Breast epithelium (tissue), 4 donors: ENCODE data around the gene AMOTL1. TPM values are rescaled to one million over a fixed set of nuclear protein-coding genes. Genes with fewer than 3 reads are reported as not detected.

ENCODE experiments used
- DNase-seq, 2 donors: peaks; one replicate each; pipeline ENCODE4 v3.0.0-alpha.2; 2019; ENCODE audit warnings: low spot score in 2 of 2
- H3K27ac ChIP-seq, 2 donors: fragments of 200-600 bp; sonication (generic) in 1 of 2; one replicate each; pipeline ENCODE4 v1.5.1; 2016 to 2019; ENCODE audit warnings: mild to moderate bottlenecking in 1 of 2
- H3K27me3 ChIP-seq, 2 donors: fragments of 200-600 bp; sonication (generic) in 1 of 2; one replicate each; pipeline versions ENCODE4 v1.5.1 to v1.6.0; 2017 to 2019; ENCODE audit warnings: control low read depth in 1 of 2, mild to moderate bottlenecking in 1 of 2
- H3K36me3 ChIP-seq: fragments of 200-600 bp; one replicate; pipeline ENCODE4 v1.5.1; 2019
- H3K4me1 ChIP-seq, 2 donors: fragments of 200-600 bp; sonication (generic); one replicate each; pipeline ENCODE4 v1.5.1; 2016 to 2019; ENCODE audit warnings: control low read depth in 1 of 2
- H3K4me3 ChIP-seq, 3 donors: fragments of 200-600 bp; sonication (generic); 1 replicate in 2 of 3; 2 replicates in 1 of 3; pipeline ENCODE4 v1.5.1; 2016 to 2019; ENCODE audit warnings: mild to moderate bottlenecking in 3 of 3, moderate library complexity in 2 of 3
- H3K9me3 ChIP-seq, 2 donors: fragments of 200-600 bp; sonication (generic) in 1 of 2; one replicate each; pipeline ENCODE4 v1.5.1; 2016 to 2019; ENCODE audit warnings: control low read depth in 1 of 2
- POLR2A ChIP-seq: fragments of 450-650 bp; IDR thresholded peaks from one replicate; pipeline ENCODE4 v1.6.1; 2016; ENCODE audit warnings: antibody characterized with exemption, mild to moderate bottlenecking, moderate library complexity
- POLR2AphosphoS5 ChIP-seq, 3 donors: sonication (generic); formaldehyde crosslinking; IDR thresholded peaks; one replicate each; pipeline ENCODE4 v1.6.1; 2017; ENCODE audit warnings: antibody characterized with exemption in 3 of 3
- intact Hi-C: fragments of 100-400 bp; cut with DNase I; formaldehyde crosslinking; loops from one replicate; pipeline ENCODE4 v1.15.1; 2023; ENCODE audit warnings: low total_unique reads
- total RNA-seq, 3 donors: library from RNA; depleted of rRNA; stranded (reverse); fragments of >200 nt; gene quantifications; one replicate each; pipeline ENCODE4 v1.1.0, GENCODE V29; 2016
- TF ChIP-seq, protein P1 (sequence below), 3 donors: fragments of 450-650 bp; IDR thresholded peaks; one replicate each; pipeline ENCODE4 v1.5.1; 2016 to 2017; ENCODE audit warnings: antibody characterized with exemption in 3 of 3, mild to moderate bottlenecking in 3 of 3, moderate library complexity in 3 of 3

Gene AMOTL1
- total RNA-seq, 3 donors from 2014 or later, result 35.5 to 41.4 (median 39.0) TPM

DNA sequence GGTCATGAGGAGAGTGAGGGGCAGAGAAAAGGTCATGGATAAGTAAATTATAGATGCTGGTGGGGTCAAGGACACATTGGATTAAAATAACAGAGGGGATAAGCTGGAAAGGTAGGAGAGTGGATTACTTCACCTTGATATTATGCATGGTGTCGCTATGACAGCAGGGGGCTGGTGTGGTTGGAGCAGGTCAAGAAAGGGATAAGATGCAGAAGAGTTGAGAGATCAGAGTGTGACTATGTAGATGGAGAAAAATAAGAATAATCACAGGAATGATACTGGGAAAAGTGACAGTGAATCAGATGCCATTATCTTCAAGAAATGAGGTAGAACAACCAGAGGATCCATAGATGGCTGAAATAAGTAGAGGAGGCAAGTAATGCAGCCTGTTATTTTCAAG is 29.4 kb upstream of the AMOTL1 start:
- Histone ChIP-seq H3K4me1 (no peaks in the 10 kb centered on the region), H3K36me3 (no peaks in the 10 kb centered on the region), H3K27ac (no peak overlapping the region), H3K27me3 (no peaks in the 10 kb centered on the region), H3K4me3 (no peak overlapping the region), H3K9me3 (no peaks in the 10 kb centered on the region)
- intact Hi-C loops, result no loop called here
- no peak for TF ChIP-seq POLR2AphosphoS5 (IDR thresholded peaks at IDR 0.05)
- TF ChIP-seq POLR2A, result no peak
- TF ChIP-seq, protein P1, sequence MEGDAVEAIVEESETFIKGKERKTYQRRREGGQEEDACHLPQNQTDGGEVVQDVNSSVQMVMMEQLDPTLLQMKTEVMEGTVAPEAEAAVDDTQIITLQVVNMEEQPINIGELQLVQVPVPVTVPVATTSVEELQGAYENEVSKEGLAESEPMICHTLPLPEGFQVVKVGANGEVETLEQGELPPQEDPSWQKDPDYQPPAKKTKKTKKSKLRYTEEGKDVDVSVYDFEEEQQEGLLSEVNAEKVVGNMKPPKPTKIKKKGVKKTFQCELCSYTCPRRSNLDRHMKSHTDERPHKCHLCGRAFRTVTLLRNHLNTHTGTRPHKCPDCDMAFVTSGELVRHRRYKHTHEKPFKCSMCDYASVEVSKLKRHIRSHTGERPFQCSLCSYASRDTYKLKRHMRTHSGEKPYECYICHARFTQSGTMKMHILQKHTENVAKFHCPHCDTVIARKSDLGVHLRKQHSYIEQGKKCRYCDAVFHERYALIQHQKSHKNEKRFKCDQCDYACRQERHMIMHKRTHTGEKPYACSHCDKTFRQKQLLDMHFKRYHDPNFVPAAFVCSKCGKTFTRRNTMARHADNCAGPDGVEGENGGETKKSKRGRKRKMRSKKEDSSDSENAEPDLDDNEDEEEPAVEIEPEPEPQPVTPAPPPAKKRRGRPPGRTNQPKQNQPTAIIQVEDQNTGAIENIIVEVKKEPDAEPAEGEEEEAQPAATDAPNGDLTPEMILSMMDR (IDR thresholded peaks at IDR 0.05), result no peak
- DNase-seq, result no peak

DNA sequence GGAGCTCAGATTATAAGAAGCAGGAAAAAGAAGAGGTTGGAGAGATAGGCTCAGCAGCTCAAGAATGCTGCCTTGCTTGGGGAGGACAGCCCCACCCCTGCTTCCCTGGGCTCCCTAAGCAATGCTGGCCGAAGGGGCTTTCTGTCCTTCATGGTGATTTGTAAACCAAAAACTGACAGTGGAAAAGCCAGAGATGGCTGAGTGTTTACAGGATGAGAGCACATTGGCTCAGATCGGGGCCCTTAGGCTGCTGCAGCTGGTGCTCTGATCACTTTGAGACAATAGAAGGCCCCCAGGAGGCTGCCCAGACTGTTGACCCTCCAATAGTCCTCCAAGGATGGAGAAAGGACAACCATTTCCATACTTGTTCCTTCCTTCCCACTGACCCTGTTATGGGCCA is 28.8 kb upstream of the AMOTL1 start:
- Histone ChIP-seq H3K9me3 (no peaks in the 10 kb centered on the region), H3K27ac (peak overlapping the region in 1 of 2 donors; percentile 38), H3K36me3 (no peaks in the 10 kb centered on the region), H3K4me1 (no peaks in the 10 kb centered on the region), H3K27me3 (no peaks in the 10 kb centered on the region), H3K4me3 (no peak overlapping the region)
- TF ChIP-seq, protein P1 (IDR thresholded peaks at IDR 0.05), result no peak
- TF ChIP-seq POLR2A, result no peak
- TF ChIP-seq POLR2AphosphoS5 (IDR thresholded peaks at IDR 0.05), result no peak
- intact Hi-C loops, result no loop called here
- DNase-seq, result no peak

DNA sequence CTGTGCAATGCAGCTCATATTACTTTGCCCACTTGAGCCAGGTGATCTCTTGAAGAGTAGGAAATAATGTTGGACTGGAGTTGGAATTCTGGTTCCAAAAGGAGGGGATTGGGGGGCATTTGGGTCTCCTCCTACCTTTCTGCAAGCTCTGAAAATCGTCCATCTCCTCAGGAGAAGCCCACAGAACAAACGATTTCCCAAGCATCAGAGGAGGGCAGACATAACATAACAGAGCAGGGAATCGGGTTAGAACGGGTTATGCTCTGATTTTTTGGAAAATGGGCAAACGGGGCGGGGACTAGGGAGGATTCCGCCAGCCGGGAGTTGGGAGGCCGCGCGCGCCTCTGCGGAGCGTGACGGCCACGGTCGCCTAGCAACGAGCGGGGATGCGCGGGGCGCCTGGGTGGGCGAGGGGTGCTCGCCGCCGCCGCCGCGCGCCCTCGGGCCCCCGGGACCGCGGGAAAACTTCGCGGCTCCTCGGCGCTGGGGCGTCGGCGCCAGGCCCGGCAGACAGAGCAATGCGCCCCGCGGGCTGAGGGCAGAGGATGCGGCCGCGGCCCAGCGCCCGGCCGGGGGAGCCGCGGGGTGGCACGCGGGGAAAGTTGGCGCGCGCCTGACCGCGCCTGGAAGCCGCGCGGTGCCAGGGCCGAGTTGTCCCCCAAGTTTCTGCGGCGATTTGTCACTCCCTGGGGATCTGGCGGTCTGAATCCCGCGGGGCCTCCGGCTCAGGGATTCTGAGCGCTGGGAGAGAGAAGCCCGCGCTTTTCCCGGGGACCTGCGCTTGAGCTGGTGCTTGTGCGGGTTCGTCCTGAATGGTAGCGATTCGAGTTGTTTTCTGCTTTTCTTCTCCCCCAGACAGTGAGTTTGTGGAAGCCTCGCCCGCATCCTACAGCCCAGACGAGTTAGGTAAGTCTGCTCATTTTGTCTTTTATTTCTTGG is 27.8 kb upstream of the AMOTL1 start:
- Histone ChIP-seq H3K27me3 (no peaks in the 10 kb centered on the region), H3K4me1 (no peaks in the 10 kb centered on the region), H3K27ac (peak overlapping the region; percentile 38 to 67), H3K4me3 (peak overlapping the region; percentile 52 to 77 (median 56)), H3K9me3 (no peaks in the 10 kb centered on the region), H3K36me3 (no peaks in the 10 kb centered on the region)
- peak in 1 of 2 donors; percentile 34 for DNase-seq
- TF ChIP-seq, protein P1 (IDR thresholded peaks at IDR 0.05), result no peak
- TF ChIP-seq POLR2AphosphoS5 (IDR thresholded peaks at IDR 0.05) (no peak), POLR2A (no peak)
- intact Hi-C loops, result no loop called here

DNA sequence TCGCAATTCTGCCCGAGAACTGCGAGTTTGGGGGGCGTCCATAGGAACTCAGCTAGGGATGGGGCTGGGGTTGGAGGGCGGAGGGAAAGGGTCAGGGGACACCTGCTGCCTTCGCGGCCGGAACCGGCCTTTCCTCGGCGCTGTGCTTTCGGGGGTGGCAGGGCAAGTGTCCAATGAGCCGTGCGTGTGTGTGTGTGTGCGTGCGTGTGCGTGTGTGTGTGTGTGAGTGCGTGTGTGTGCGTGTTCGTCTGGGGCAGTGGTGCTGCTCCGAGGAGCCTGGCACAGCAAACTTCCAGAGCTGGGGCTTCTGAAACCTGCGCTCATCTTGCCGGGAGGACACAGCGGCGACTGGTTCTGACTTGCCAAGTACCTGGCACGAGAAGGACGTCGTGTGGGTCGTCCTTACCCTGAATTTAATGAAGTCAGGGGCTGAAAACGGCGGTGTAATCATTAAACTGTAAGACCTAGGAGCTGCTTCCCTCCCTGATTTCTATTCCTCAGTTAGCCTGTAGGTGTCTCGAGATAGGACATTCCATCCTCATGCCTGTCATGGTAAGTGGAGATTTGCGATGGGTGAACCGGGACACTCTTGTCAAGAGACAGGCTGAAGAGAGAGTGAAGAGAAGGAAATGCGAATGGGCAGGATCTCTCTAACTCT is 27.0 kb upstream of the AMOTL1 start:
- peak; percentile 29 to 53 for DNase-seq
- intact Hi-C loops, result no loop called here
- peak overlapping the region; percentile 52 to 77 (median 56) for H3K4me3 ChIP-seq
- H3K4me1 ChIP-seq, result no peaks in the 10 kb centered on the region
- H3K36me3 ChIP-seq, result no peaks in the 10 kb centered on the region
- TF ChIP-seq, protein P1 (IDR thresholded peaks at IDR 0.05), result peak; percentile 19 to 55 (median 39)
- TF ChIP-seq POLR2A, result no peak
- H3K9me3 ChIP-seq, result no peaks in the 10 kb centered on the region
- peak overlapping the region; percentile 38 to 67 for H3K27ac ChIP-seq
- H3K27me3 ChIP-seq, result no peaks in the 10 kb centered on the region

DNA sequence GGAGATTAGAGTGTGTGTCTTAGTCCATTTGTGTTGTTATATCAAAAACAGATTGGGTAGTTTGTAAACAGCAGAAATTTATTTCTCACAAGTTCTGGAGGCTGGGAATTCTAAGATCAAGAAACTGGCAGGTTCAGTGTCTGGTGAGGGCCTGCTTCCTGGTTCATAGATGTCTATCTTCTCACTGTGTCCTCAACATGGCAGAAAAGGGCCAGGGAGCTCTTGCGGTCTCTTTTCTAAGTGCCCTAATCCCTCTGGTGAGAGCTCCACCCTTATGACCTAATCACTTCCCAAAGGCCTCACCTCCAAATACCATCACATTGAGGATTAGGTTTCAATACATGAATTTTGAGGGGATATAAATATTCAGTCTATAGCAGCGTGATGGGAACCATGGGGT is 25.5 kb upstream of the AMOTL1 start:
- intact Hi-C loops, result no loop called here
- DNase-seq, result no peak
- no peaks in the 10 kb centered on the region for H3K27me3 ChIP-seq
- no peaks in the 10 kb centered on the region for H3K4me1 ChIP-seq
- no peaks in the 10 kb centered on the region for H3K36me3 ChIP-seq
- TF ChIP-seq, protein P1 (IDR thresholded peaks at IDR 0.05), result no peak
- TF ChIP-seq POLR2A (no peak), POLR2AphosphoS5 (IDR thresholded peaks at IDR 0.05) (no peak)
- H3K9me3 ChIP-seq, result no peaks in the 10 kb centered on the region
- H3K4me3 ChIP-seq, result no peak overlapping the region
- H3K27ac ChIP-seq, result no peak overlapping the region
